ENCODE results near the gene BMP7.

DNA sequence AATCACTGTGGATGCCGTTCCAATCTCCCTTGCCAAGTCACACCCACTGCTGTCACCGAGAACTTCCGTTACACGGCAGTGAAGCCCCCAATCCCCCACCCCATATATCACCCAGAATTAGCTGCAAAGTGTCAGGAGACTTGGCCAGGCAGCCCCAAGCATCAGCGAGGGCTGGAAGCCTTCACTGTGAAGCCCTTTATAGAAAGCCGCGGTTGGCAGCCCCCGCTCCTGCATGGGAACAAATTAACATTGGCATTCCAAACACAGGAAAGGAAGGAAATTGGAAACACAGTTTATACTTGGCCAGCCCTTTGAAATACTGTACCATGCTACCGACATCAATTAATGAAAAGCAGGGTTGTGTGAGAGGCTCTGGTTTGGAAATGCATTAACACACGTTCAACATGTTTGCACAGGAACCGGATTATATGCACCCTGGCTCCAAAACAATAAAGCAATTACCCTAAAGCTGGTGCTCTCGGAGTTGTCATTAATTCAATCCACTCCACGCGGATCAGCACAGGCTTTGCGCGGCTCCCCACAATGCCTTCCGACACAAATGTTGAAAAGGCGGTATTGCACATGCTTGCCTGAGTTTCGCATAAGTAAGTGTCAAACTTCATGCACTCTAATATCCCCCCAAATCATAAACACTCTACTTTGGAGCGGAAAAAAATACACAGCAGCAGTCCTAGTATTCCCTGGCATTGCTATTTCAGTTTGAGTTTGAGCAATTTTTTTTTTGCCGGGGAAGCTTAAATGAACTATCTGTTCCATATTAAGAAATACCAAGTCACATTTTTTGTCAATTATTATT is 7.1 kb downstream of the BMP7 start:
- no peak for TF ChIP-seq ZNF585B (tag by site-specific recombination; IDR thresholded peaks at IDR 0.05)
- TF ChIP-seq, protein P1, sequence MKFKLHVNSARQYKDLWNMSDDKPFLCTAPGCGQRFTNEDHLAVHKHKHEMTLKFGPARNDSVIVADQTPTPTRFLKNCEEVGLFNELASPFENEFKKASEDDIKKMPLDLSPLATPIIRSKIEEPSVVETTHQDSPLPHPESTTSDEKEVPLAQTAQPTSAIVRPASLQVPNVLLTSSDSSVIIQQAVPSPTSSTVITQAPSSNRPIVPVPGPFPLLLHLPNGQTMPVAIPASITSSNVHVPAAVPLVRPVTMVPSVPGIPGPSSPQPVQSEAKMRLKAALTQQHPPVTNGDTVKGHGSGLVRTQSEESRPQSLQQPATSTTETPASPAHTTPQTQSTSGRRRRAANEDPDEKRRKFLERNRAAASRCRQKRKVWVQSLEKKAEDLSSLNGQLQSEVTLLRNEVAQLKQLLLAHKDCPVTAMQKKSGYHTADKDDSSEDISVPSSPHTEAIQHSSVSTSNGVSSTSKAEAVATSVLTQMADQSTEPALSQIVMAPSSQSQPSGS (tag by site-specific recombination; IDR thresholded peaks at IDR 0.05; ENCODE audit: low read depth), result no peak
- TF ChIP-seq, protein P2, sequence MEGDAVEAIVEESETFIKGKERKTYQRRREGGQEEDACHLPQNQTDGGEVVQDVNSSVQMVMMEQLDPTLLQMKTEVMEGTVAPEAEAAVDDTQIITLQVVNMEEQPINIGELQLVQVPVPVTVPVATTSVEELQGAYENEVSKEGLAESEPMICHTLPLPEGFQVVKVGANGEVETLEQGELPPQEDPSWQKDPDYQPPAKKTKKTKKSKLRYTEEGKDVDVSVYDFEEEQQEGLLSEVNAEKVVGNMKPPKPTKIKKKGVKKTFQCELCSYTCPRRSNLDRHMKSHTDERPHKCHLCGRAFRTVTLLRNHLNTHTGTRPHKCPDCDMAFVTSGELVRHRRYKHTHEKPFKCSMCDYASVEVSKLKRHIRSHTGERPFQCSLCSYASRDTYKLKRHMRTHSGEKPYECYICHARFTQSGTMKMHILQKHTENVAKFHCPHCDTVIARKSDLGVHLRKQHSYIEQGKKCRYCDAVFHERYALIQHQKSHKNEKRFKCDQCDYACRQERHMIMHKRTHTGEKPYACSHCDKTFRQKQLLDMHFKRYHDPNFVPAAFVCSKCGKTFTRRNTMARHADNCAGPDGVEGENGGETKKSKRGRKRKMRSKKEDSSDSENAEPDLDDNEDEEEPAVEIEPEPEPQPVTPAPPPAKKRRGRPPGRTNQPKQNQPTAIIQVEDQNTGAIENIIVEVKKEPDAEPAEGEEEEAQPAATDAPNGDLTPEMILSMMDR (tag by site-specific recombination; IDR thresholded peaks at IDR 0.05), result no peak
